Fibroblast of pulmonary artery (primary cell): ENCODE data around the gene KIF19.

ENCODE experiments used
- DNase-seq: peaks from one replicate; pipeline ENCODE4 v3.0.0-alpha.2; 2010; ENCODE audit warnings: low read depth
- H3K4me3 ChIP-seq: replicated peaks from 2 replicates; pipeline ENCODE4 v1.5.1; 2011; ENCODE audit warnings: low read depth, mild to moderate bottlenecking, control low read depth, low read length, moderate library complexity
- TF ChIP-seq, protein P1 (sequence below): IDR thresholded peaks from 2 replicates; pipeline ENCODE4 v1.5.1; 2011; ENCODE audit warnings: mild to moderate bottlenecking, control low read depth, low read length, inconsistent platforms; ENCODE audit errors: missing control alignments

Gene KIF19

DNA sequence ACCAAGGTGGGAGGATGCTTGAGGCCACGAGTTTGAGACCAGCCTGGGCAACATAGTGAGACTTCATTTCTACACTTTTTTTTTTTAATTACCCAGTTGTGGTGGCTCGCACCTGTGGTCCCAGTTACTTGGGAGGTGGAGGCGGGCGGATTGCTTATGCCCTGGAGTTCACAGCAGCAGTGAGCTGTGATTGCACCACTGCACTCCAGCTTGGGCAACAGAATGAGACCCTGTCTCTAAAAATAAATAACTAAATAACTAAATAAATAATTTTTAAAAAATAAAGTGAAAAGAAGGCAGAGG is 42.7 kb upstream of the KIF19 start:
- TF ChIP-seq, protein P1, sequence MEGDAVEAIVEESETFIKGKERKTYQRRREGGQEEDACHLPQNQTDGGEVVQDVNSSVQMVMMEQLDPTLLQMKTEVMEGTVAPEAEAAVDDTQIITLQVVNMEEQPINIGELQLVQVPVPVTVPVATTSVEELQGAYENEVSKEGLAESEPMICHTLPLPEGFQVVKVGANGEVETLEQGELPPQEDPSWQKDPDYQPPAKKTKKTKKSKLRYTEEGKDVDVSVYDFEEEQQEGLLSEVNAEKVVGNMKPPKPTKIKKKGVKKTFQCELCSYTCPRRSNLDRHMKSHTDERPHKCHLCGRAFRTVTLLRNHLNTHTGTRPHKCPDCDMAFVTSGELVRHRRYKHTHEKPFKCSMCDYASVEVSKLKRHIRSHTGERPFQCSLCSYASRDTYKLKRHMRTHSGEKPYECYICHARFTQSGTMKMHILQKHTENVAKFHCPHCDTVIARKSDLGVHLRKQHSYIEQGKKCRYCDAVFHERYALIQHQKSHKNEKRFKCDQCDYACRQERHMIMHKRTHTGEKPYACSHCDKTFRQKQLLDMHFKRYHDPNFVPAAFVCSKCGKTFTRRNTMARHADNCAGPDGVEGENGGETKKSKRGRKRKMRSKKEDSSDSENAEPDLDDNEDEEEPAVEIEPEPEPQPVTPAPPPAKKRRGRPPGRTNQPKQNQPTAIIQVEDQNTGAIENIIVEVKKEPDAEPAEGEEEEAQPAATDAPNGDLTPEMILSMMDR = no peak
- DNase-seq = no peak
- H3K4me3 ChIP-seq = no peak overlapping the region

GRCh38 chr17:74287031-74287602 is 38.9 kb upstream of the KIF19 start:
- H3K4me3 ChIP-seq = no peak overlapping the region
- no peak for DNase-seq
- TF ChIP-seq, protein P1 = no peak

- TF ChIP-seq, protein P1 = no peak
- H3K4me3 ChIP-seq = no peak overlapping the region
- DNase-seq = no peak
These were observed 37.2 kb upstream of the KIF19 start for GRCh38 chr17:74288785-74289184.

DNA sequence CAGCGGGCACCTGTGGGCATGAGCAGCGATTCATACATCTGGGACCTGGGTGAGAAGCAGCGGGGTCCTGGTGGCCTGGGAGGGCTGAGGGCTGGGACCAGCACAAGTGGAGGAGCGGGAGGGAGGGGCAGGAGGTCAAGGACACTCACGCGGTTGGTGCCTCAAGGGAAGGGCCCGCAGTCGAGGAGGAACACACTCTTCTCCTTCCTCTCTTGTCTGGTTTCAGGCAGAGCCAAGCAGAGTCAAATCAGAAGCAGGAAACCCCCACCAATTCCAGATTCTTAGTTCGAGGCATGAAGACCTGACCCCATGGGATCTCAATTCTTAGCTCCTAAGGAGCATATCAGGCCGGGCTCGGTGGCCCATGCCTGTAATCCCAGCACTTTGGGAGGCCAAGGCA is 36.3 kb upstream of the KIF19 start:
- DNase-seq = no peak
- no peak overlapping the region for H3K4me3 ChIP-seq
- TF ChIP-seq, protein P1 = no peak

DNA sequence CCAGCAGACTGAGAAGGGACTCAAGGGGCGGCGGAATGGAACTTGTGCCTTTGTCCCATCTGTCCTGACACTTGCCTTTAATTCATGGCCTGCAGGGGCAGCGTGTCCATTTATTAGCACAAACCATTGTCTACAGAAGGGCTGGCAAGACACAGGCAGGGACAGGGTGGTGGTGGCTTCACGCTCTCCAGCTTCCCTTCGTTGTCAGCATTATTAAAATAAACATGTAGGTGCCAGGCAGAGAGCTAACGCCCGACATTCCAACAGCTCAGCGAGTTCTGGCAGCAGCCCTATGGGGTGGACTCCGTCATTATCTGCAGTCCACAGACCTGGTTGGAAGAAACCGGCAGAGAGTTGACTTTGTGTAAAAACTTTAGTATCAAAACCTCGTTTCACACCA is 35.7 kb upstream of the KIF19 start:
- TF ChIP-seq, protein P1 = no peak
- H3K4me3 ChIP-seq = no peak overlapping the region
- DNase-seq = no peak

DNA sequence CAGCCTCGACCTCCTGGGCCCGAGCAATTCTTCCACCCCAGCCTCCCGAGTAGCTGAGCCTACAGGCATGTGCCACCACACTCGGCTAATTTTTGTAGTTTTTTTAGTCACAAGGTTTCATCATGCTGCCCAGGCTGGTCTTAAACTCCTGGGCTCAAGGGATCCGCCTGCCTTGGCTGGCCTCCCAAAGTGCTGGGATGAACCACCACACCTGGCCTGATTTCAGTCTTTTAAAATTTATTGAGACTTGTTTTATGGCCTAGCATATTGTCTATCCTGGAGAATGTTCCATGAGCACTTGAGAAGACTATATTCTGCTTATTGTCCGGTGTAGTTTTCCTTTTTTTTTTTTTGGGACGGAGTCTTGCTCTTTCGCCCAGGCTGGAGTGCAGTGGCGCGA is 33.5 kb upstream of the KIF19 start:
- no peak for DNase-seq
- H3K4me3 ChIP-seq = no peak overlapping the region
- TF ChIP-seq, protein P1 = no peak
